OCI-LY7 (cell line): Measurements from ENCODE around the gene DNASE2. TPM values are rescaled to one million over a fixed set of nuclear protein-coding genes. Genes with fewer than 3 reads are reported as not detected.

Experiments used
- BruUV-seq: library from RNA; stranded (reverse); fragments of 400-500 nt; replicated peaks from 2 replicates; lab custom pipeline; 2021; lab: Mats Ljungman, UMichigan
- CTCF ChIA-PET: fragments of 300-600 bp; sonication (Branson Sonifier 250); formaldehyde crosslinking; loops from one replicate; lab custom pipeline; 2022; ENCODE audit warnings: antibody characterized with exemption; ENCODE audit not compliant: unreplicated experiment; lab: Charles Lee
- POLR2A ChIA-PET: fragments of 300-600 bp; sonication (Branson Sonifier 250); formaldehyde crosslinking; loops from one replicate; lab custom pipeline; 2022; ENCODE audit warnings: antibody characterized with exemption; lab: Charles Lee
- DNase-seq: peaks from one replicate; pipeline ENCODE4 v3.0.0-alpha.2; 2015; ENCODE audit warnings: low spot score
- H2AFZ ChIP-seq: fragments of 200-600 bp; sonication (generic), shearing (Covaris generic); 2 replicates; pipeline ENCODE4 v1.6.1; 2014; ENCODE audit warnings: mild to moderate bottlenecking, antibody characterized with exemption, low read length, moderate library complexity
- H3K27ac ChIP-seq: fragments of 200-600 bp; sonication (generic); 2 replicates; pipeline ENCODE4 v1.5.1; 2014; ENCODE audit warnings: mixed run types, low read depth, mild to moderate bottlenecking, moderate library complexity, low read length, inconsistent platforms; ENCODE audit not compliant: poor library complexity, severe bottlenecking
- H3K36me3 ChIP-seq: fragments of 200-600 bp; sonication (generic); 2 replicates; pipeline ENCODE4 v1.6.1; 2014; ENCODE audit warnings: mild to moderate bottlenecking, antibody characterized with exemption, low read length, moderate library complexity, mixed read lengths; ENCODE audit not compliant: insufficient read depth
- H3K4me1 ChIP-seq: fragments of 200-600 bp; sonication (generic); 2 replicates; pipeline ENCODE4 v1.5.1; 2014; ENCODE audit warnings: mild to moderate bottlenecking, low read length; ENCODE audit not compliant: insufficient read depth, poor library complexity, severe bottlenecking
- H3K4me2 ChIP-seq: fragments of 200-600 bp; sonication (generic); 2 replicates; pipeline ENCODE4 v1.6.1; 2014; ENCODE audit warnings: mild to moderate bottlenecking, low read length
- H3K4me3 ChIP-seq: fragments of 200-600 bp; sonication (generic); 2 replicates; pipeline ENCODE4 v1.5.1; 2014; ENCODE audit warnings: mild to moderate bottlenecking, low read depth, low read length; ENCODE audit not compliant: poor library complexity, severe bottlenecking
- H3K79me2 ChIP-seq: fragments of 200-600 bp; sonication (generic); 2 replicates; pipeline ENCODE4 v1.6.1; 2016; ENCODE audit warnings: low read depth, mild to moderate bottlenecking, low read length, moderate library complexity, mixed read lengths; ENCODE audit not compliant: insufficient read depth
- H3K9me2 ChIP-seq: fragments of 200-600 bp; sonication (generic); 2 replicates; pipeline ENCODE4 v1.6.1; 2016; ENCODE audit warnings: mild to moderate bottlenecking, low read length, mixed read lengths; ENCODE audit not compliant: insufficient read depth
- H3K9me3 ChIP-seq: fragments of 200-600 bp; sonication (generic); 2 replicates; pipeline ENCODE4 v1.6.1; 2014; ENCODE audit warnings: mild to moderate bottlenecking, mixed run types, low read length, mixed read lengths
- H4K20me1 ChIP-seq: fragments of 200-600 bp; sonication (generic); 2 replicates; pipeline ENCODE4 v1.6.1; 2014; ENCODE audit warnings: mild to moderate bottlenecking, antibody characterized with exemption, low read length, moderate library complexity, mixed read lengths; ENCODE audit not compliant: insufficient read depth
- EZH2phosphoT487 ChIP-seq: fragments of 200-600 bp; sonication (generic); IDR thresholded peaks from 2 replicates; pipeline ENCODE4 v1.6.1; 2018; ENCODE audit warnings: low read depth, borderline replicate concordance, mild to moderate bottlenecking, mixed run types, antibody characterized with exemption, low read length, moderate library complexity, mixed read lengths
- intact Hi-C: fragments of 100-400 bp; cut with micrococcal nuclease; formaldehyde crosslinking; loops from one replicate; pipeline ENCODE4 v1.10.0; 2022; ENCODE audit not compliant: unreplicated experiment
- total RNA-seq, 2 experiments: library from RNA; depleted of rRNA in 1 of 2; stranded (reverse); fragments of >200 nt in 1 of 2; shearing (Covaris generic) in 1 of 2; gene quantifications; 2 replicates each; pipeline ENCODE4 v1.2.3, GENCODE V29; 2014 to 2022
- TF ChIP-seq, protein P1 (sequence below): fragments of 200-600 bp; sonication (generic); conservative IDR thresholded peaks from 2 replicates; pipeline ENCODE4 v1.5.1; 2014; ENCODE audit warnings: mild to moderate bottlenecking, antibody characterized with exemption, low read length, moderate library complexity, mixed read lengths

The DNASE2 gene
- total RNA-seq, 2 experiments from 2014 or later = 32.4 to 33.7 TPM

DNA sequence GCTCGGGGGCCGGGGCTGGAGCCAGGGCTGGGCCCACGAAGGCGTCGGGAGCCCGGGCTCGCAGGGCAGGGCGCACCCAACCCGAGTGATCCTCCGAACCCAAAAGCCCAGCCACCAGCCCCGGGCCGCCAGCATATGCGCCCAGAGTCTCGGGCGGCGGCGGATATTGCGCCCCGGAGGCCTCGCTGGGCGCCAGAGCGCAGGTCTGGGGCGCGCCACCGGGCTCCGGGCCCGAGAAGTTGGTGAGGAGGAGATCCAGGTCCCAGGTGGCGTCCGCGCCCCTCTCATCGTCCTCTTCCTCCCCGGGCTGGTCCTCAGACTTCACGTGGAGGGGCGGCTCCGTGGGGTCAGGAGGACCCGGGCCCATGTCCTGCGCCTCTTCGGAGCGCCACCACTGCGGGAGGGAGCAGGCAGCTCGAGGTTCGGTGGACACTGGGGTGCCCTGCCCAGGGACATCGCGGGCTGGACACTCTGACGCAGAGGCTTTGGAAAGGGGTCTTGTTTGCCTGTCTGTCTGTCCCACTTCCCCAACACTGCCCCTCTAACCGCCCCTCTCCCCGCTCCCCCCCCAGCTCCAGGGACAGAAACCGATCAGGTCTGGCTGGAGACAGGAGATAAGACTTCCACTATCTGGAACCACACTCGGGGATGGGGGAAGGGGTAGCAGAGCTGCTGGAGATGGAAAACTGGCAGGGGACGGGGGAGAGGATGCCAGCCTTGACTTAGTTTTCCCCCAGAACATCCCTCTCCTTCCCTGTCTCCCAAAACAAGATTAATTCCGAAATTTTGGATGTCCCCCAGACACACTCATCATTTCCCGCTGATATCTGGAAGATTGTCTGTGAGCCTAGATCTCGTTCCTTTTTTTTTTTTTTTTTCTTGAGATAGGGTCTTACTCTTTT is 4.8 kb upstream of the DNASE2 start:
- TF ChIP-seq, protein P1, sequence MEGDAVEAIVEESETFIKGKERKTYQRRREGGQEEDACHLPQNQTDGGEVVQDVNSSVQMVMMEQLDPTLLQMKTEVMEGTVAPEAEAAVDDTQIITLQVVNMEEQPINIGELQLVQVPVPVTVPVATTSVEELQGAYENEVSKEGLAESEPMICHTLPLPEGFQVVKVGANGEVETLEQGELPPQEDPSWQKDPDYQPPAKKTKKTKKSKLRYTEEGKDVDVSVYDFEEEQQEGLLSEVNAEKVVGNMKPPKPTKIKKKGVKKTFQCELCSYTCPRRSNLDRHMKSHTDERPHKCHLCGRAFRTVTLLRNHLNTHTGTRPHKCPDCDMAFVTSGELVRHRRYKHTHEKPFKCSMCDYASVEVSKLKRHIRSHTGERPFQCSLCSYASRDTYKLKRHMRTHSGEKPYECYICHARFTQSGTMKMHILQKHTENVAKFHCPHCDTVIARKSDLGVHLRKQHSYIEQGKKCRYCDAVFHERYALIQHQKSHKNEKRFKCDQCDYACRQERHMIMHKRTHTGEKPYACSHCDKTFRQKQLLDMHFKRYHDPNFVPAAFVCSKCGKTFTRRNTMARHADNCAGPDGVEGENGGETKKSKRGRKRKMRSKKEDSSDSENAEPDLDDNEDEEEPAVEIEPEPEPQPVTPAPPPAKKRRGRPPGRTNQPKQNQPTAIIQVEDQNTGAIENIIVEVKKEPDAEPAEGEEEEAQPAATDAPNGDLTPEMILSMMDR = peak; percentile 24; the same call in 1 of the 2 replicates
- TF ChIP-seq EZH2phosphoT487 = no peak
- Histone ChIP-seq H3K4me3 (peak overlapping the region; percentile 58), H3K36me3 (no peaks in the 10 kb centered on the region), H3K9me3 (peaks cover 11% of the 10 kb centered on the region), H4K20me1 (no peaks in the 10 kb centered on the region), H3K79me2 (no peaks in the 10 kb centered on the region), H3K9me2 (no peaks in the 10 kb centered on the region), H3K4me2 (peak overlapping the region; percentile 67), H2AFZ (peak overlapping the region; percentile 47; the same call in 1 of the 2 replicates), H3K27ac (no peak overlapping the region), H3K4me1 (peaks cover 24% of the 10 kb centered on the region)
- BruUV-seq = no TSS peak
- DNase-seq = no peak
- intact Hi-C loops = loop anchor here (1.0 kb wide), 1 partner anchor 79 kb away; no protein-coding TSS in a partner anchor
- ChIA-PET POLR2A (no interaction called here), CTCF (no interaction called here)

DNA sequence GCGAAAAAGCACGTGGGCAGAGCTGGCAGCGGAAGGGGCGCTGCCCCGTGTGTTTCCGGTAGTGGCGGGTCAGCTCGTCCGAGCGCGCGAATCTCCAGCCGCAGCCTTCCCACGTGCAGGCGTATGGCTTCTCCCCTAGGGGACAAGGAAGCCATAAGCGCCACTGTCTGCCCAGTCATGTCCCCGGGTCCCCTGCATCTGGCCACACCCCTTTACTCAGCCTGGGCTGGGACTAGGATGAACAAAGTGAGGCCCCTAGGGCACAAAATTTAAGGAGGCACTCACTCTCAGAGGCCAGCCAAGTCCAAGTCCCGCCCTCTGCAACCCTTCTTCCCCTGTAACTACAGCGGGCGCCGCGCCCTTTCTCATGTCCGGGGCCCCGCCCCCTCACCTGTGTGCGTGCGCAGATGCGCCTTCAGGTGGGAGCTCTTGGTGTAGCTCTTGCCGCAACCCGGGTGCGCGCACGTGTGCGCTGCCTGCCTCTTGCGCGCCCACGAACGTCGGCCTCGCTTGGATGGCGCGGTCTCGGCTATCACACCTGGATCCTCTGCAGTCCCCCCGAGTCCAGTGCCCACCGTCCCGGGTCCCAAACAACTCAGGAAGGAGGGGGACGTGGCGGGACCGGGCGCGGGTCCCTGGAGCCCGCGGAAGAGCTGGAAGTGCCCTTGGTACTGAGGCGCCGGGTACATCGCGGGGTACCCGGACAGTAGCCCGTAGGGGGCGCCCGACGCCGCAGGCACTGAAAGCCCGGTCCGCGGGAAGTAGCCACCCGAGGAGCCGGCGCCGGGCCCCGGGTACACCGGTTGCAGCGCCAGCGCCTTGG is 3.9 kb upstream of the DNASE2 start:
- H3K4me3 ChIP-seq = peak overlapping the region; percentile 58
- H3K4me1 ChIP-seq = peaks cover 25% of the 10 kb centered on the region
- H3K4me2 ChIP-seq = peak overlapping the region; percentile 67
- no peak overlapping the region for H3K27ac ChIP-seq
- peaks cover 11% of the 10 kb centered on the region for H3K9me3 ChIP-seq
- ChIA-PET CTCF (no interaction called here), POLR2A (no interaction called here)
- no peaks in the 10 kb centered on the region for H3K9me2 ChIP-seq
- no peaks in the 10 kb centered on the region for H3K36me3 ChIP-seq
- intact Hi-C loops = loop anchor here (1.0 kb wide), 1 partner anchor 80 kb away; no protein-coding TSS in a partner anchor
- H4K20me1 ChIP-seq = no peaks in the 10 kb centered on the region
- peak; percentile 85 for DNase-seq
- peak overlapping the region; percentile 47 for H2AFZ ChIP-seq
- TF ChIP-seq EZH2phosphoT487 = no peak
- TF ChIP-seq, protein P1 = peak; percentile 81
- H3K79me2 ChIP-seq = no peaks in the 10 kb centered on the region
- no TSS peak for BruUV-seq
